Uterus (tissue), 4 donors: ENCODE measurements around the gene ZFTA. TPM values are rescaled to one million over a fixed set of nuclear protein-coding genes. Genes with fewer than 3 reads are reported as not detected.
"Not testable (repeated sequence)": the region's sequence is repeated elsewhere in the genome, so short reads cannot be mapped to it uniquely, and the experiment has no call there.

ENCODE experiments used
- DNase-seq, 2 donors: peaks; one replicate each; pipeline ENCODE4 v3.0.0-alpha.2; 2019 to 2020
- H3K27ac ChIP-seq, 2 donors: fragments of 200-600 bp; sonication (generic); 1 replicate in 1 of 2; 2 replicates in 1 of 2; pipeline ENCODE4 v1.5.1; 2016 to 2018
- H3K27me3 ChIP-seq, 2 donors: fragments of 200-600 bp; sonication (generic); one replicate each; pipeline ENCODE4 v1.5.1; 2018 to 2019; ENCODE audit warnings: control low read depth in 1 of 2
- H3K36me3 ChIP-seq, 2 donors: fragments of 200-600 bp; sonication (generic); one replicate each; pipeline ENCODE4 v1.5.1; 2019; ENCODE audit warnings: control low read depth in 1 of 2
- H3K4me1 ChIP-seq, 2 donors: fragments of 200-600 bp; sonication (generic); one replicate each; pipeline ENCODE4 v1.5.1; 2018 to 2019; ENCODE audit warnings: control low read depth in 1 of 2
- H3K4me3 ChIP-seq, 2 donors: fragments of 200-600 bp; sonication (generic); 1 replicate in 1 of 2; 2 replicates in 1 of 2; pipeline ENCODE4 v1.5.1; 2018 to 2019; ENCODE audit warnings: mild to moderate bottlenecking in 1 of 2
- H3K9me3 ChIP-seq, 2 donors: fragments of 200-600 bp; sonication (generic); one replicate each; pipeline ENCODE4 v1.5.1; 2019; ENCODE audit warnings: control low read depth in 1 of 2
- CTCF ChIP-seq, 4 experiments: fragments of 200-600 bp in 2 of 4; fragments of 450-650 bp in 2 of 4; sonication (generic) in 2 of 4; IDR thresholded peaks; one replicate each; pipeline ENCODE4 v1.5.1; 2016 to 2019; ENCODE audit warnings: antibody characterized with exemption in 4 of 4, mild to moderate bottlenecking in 2 of 4, moderate library complexity in 1 of 4
- POLR2A ChIP-seq, 2 donors: fragments of 450-650 bp; IDR thresholded peaks; one replicate each; pipeline ENCODE4 v1.6.1; 2016; ENCODE audit warnings: antibody characterized with exemption in 2 of 2, mild to moderate bottlenecking in 1 of 2, moderate library complexity in 1 of 2
- intact Hi-C: fragments of 100-400 bp; cut with DNase I; formaldehyde crosslinking; loops from one replicate; pipeline ENCODE4 v1.15.1; 2023; ENCODE audit warnings: low total_unique reads
- total RNA-seq, 4 donors: library from RNA; depleted of rRNA in 3 of 4; stranded (reverse); fragments of >200 nt in 3 of 4; gene quantifications; one replicate each; pipeline versions ENCODE4 v1.1.0 to v1.2.4, GENCODE V29; 2014 to 2023
- donor health status: DM: yes; HTN: yes; CAD: no.

The ZFTA gene
- total RNA-seq, 4 donors from 2014 or later, result 19.7 to 61.5 (median 48.4) TPM

GRCh38 chr11:63813563-63814382 lies 45.2 kb upstream of the ZFTA start:
- Histone ChIP-seq H3K4me3 (peak overlapping the region; percentile 89 to 95), H3K36me3 (no peaks in the 10 kb centered on the region), H3K27me3 (no peaks in the 10 kb centered on the region), H3K27ac (peak overlapping the region; percentile 79 to 86), H3K4me1 (no peaks in the 10 kb centered on the region), H3K9me3 (no peaks in the 10 kb centered on the region)
- TF ChIP-seq POLR2A (IDR thresholded peaks at IDR 0.05), result no peak
- no peak for TF ChIP-seq CTCF (IDR thresholded peaks at IDR 0.05)
- intact Hi-C loops, result no loop called here
- DNase-seq, result peak; percentile 44 to 52

GRCh38 chr11:63813035-63813562 lies 44.5 kb upstream of the ZFTA start, which contains the start of gene SPINDOC:
SPINDOC (plus strand) TSS chr11:63813456; CDS start chr11:63813687, 231 bp downstream.
- Histone ChIP-seq H3K27ac (peak within 1 kb of the TSS; percentile 79 to 86), H3K27me3 (no peaks in the 10 kb centered on the region), H3K9me3 (no peaks in the 10 kb centered on the region), H3K4me1 (no peaks in the 10 kb centered on the region), H3K36me3 (no peaks in the 10 kb centered on the region), H3K4me3 (peak within 1 kb of the TSS; percentile 89 to 95)
- TF ChIP-seq POLR2A (IDR thresholded peaks at IDR 0.05) (peak in 1 of 2 donors; percentile 58), CTCF (IDR thresholded peaks at IDR 0.05) (no peak)
- intact Hi-C loops, result no loop called here
- peak; percentile 75 to 79 for DNase-seq

GRCh38 chr11:63811522-63811921 lies 42.9 kb upstream of the ZFTA start:
- intact Hi-C loops, result no loop called here
- no peak overlapping the region for H3K27ac ChIP-seq
- no peak for TF ChIP-seq POLR2A (IDR thresholded peaks at IDR 0.05)
- TF ChIP-seq CTCF (IDR thresholded peaks at IDR 0.05), result no peak
- no peak overlapping the region for H3K4me3 ChIP-seq
- H3K36me3 ChIP-seq, result no peaks in the 10 kb centered on the region
- no peaks in the 10 kb centered on the region for H3K4me1 ChIP-seq
- no peaks in the 10 kb centered on the region for H3K27me3 ChIP-seq
- DNase-seq, result no peak
- no peaks in the 10 kb centered on the region for H3K9me3 ChIP-seq

- DNase-seq, H3K9me3 ChIP-seq, H3K4me3 ChIP-seq, H3K4me1 ChIP-seq, H3K27me3 ChIP-seq, intact Hi-C loops, H3K27ac ChIP-seq, H3K36me3 ChIP-seq: not testable (repeated sequence)
These were observed 41.8 kb upstream of the ZFTA start for GRCh38 chr11:63810383-63810782.

GRCh38 chr11:63805844-63806415 lies 37.4 kb upstream of the ZFTA start:
- intact Hi-C loops, result no loop called here
- TF ChIP-seq CTCF (IDR thresholded peaks at IDR 0.05) (no peak), POLR2A (IDR thresholded peaks at IDR 0.05) (no peak)
- no peak for DNase-seq
- H3K27me3 ChIP-seq, result no peaks in the 10 kb centered on the region
- no peaks in the 10 kb centered on the region for H3K4me1 ChIP-seq
- H3K36me3 ChIP-seq, result no peaks in the 10 kb centered on the region
- H3K9me3 ChIP-seq, result no peaks in the 10 kb centered on the region
- no peak overlapping the region for H3K27ac ChIP-seq
- no peak overlapping the region for H3K4me3 ChIP-seq
